ENCODE measurements around the gene CPSF4.

CPSF4 gene

DNA sequence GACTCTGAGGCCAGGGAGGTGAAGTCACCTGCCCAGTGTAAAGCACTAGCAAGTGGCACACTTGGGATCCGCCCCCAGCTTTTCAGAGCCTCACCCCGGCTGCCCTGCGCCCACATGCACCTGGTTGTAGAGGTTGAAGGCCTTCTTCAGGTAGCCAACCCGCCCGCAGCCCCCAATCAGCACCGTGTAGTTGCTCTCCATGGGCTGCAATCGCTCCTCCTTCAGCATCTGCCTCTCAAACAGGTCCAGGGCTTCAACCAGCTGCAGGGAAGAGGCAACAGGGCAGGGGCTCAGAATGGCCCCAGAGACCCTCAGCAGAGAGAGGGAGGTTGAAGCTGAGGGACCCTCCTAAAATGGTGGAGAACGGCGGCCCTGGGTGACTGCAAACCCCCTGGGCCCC, 5.6 kb upstream of the CPSF4 start:
- intact Hi-C loops (cut with DNase I): no loop called here
- no peak for DNase-seq

GRCh38 chr7:99437946-99438572, 684 bp upstream of the CPSF4 start:
- no peak for DNase-seq
- intact Hi-C loops (cut with DNase I): no loop called here

DNA sequence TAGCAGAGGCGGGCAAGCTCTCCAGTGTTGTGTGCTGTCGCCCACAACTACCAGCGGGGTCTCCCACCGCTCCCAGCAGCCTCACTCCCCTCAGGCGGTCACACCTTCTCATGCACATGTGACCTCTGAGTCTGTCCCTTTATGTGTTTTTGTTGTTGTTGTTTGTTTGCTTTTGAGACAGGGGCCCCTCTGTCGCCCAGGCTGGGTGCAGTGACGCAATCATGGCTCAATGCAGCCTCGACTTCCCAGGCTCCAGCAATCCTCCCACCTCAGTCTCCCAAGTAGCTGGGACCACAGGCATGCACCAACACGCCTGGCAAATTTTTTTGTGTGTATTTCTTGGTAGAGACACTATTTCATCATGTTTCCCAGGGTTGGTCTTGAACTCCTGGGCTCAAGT, 1.5 kb downstream of the CPSF4 start:
- intact Hi-C loops (cut with DNase I): no loop called here

GRCh38 chr7:99446096-99446495, 7.4 kb downstream of the CPSF4 start:
- intact Hi-C loops (cut with DNase I): no loop called here

More for the DNA sequence above, 1.5 kb downstream of the CPSF4 start:
- no peak for DNase-seq

DNA sequence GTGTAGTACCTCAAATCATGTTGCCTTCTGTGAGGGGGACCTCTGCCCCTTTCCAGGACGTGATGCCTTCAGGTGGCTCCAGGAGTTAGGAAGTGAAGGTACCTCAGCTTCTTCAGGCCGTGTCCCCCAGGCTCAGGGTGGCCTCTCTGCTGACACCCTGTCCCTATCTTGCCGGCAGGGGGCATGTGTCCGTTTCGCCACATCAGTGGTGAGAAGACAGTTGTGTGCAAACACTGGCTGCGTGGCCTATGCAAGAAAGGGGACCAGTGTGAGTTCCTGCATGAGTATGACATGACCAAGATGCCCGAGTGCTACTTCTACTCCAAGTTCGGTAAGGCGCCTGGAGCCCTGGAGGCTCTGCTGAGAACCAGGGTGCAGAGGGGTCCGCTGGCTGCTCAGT, 9.2 kb downstream of the CPSF4 start:
- intact Hi-C loops (cut with DNase I): no loop called here
- DNase-seq: no peak

More at GRCh38 chr7:99446096-99446495, 7.4 kb downstream of the CPSF4 start:
- no peak for DNase-seq

GRCh38 chr7:99448855-99449254, 10.1 kb downstream of the CPSF4 start:
- intact Hi-C loops (cut with DNase I): no loop called here
- no peak for DNase-seq

GRCh38 chr7:99449326-99449725, 10.6 kb downstream of the CPSF4 start:
- DNase-seq: no peak
- intact Hi-C loops (cut with DNase I): no loop called here

DNA sequence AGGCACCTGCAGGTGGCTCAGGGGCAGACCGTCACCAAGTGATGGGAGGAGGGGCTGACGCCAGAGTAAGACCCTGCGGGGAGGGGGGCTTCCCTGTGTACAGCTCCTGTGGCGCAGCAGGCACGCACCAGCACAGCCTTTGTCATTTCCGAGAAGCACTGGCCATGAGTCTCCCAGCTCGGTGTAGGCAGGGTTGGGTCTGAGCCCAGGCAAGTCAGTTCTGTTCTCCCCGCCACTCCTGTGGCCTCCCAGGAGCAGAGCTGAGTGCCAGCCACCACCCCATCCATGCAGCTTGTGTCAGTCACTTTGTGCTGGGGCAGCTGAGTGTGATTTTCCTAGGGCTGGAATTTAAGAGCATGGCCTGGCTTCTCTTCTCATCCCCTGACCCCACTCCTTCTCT, 13.2 kb downstream of the CPSF4 start:
- intact Hi-C loops (cut with DNase I): no loop called here
- DNase-seq: peak in 17 of 42 donors; percentile 21 to 68 (median 43)

DNA sequence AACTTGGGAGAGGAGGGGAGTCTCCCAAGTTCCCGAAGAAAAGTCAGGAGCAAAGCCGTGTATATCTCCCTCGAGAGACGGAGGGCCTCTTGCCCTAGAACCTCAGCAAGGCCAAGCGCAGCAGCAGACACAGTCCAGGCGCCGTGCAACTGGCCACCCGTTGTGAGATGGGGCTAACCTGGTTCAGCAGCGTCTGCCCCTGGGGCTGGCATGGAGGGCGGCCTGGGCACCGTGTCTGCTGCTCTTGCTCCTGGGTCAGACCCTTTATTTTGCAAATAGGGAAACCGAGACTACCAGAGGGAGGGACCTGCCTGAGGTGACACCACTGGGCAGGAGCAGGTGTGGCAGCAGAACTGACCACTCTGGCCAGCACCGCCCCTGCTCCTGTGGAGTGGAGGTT, 13.8 kb downstream of the CPSF4 start:
- no peak for DNase-seq

DNA sequence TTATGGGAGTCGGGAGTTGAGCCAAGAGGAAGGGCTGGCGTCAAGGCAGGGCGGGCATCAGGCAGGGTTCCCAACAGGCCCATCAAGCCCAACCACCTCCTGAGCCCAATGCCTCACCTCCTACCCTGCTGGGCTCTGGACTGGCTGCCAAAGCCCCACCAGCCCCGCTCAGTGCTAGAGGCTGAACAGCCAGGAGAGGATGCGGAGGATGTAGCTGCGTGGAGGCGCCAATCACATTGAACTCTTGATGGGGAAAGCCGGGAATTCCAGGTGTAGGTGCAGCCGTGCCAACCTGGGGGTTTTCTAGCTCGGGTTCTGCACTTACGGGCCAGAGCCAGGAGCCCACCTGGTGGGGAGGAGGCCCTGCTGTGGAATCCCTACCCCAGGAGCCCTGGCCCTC, 14.4 kb downstream of the CPSF4 start:
- DNase-seq: peak in 37 of 42 donors; percentile 19 to 75 (median 50)
- intact Hi-C loops (cut with DNase I): no loop called here

More for the DNA sequence above, 13.8 kb downstream of the CPSF4 start:
- intact Hi-C loops (cut with DNase I): no loop called here

DNA sequence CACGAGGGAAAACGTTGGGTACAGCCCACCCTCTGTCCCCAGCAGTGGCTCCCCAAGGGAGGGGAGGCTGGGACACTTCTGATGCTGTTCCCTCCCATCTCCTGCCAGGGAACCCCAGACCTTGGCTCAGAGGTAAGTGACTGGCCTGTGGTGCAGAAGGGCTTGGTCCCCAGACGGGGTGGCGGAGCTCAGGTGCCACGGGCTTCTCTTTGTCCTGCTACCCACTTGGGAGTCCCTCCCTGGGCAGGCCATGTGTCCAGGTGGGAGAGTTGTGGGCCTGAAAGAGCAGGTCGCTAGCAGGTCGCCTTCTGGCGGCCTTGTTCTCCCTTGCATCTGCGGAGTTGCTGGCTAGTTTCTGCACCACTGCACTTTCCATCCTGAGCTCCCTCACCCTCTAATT, 17.1 kb downstream of the CPSF4 start:
- no peak for DNase-seq
- intact Hi-C loops (cut with DNase I): no loop called here

GRCh38 chr7:99456288-99456687, 17.5 kb downstream of the CPSF4 start:
- DNase-seq: peak in 4 of 42 donors; percentile 34 to 49 (median 40)
- intact Hi-C loops (cut with DNase I): no loop called here

DNA sequence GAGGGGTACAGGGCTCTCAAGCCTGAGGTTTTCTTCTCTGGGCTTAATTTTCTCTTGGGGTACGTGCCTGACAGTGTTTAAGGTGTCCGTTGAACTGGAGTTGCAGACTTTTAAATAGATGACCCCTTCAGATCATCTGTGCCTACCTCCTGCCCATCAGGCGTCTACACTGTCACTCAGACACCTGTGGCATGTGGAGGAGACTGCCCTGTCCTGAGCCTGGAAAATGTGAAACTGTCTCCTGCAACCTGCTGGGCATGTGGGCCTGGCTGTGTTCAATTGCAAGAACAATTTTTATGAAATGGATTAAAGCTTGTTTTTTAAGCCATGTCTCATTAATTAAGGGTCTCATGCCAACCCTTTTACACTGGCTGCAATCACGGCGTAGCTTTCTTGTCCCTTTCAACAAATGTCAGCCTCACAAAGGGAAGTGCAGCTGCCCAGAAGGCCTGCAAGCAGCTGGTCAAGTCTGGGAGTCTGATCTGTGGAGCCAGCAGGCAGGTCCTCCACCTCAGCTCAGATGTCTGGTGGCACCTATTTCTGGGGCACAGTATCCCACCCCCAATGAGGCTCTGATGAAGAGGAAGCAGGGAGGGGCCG, 18.4 kb downstream of the CPSF4 start:
- no peak for DNase-seq
- intact Hi-C loops (cut with DNase I): no loop called here

GRCh38 chr7:99457650-99458493, 19.1 kb downstream of the CPSF4 start:
- DNase-seq: no peak

DNA sequence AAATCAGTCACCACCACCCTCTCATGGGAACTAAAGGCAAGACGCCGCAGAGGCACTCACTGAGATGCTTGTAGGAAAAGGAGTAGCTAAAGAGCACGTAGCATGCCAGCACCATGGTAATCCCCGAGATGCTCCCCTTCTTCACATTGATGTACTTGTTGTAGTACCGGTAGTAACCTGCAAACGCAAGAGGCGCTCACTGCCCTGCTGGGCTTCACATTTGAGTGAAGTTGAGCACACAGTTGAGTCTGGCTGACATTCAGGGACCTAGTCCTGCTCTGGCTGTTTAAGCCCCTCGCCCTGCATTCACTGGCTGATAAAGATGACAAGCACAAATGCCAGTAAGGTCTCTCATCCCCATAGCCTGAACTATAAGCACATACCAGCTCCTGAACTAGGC, 20.3 kb downstream of the CPSF4 start:
- intact Hi-C loops (cut with DNase I): no loop called here
- DNase-seq: no peak

More at GRCh38 chr7:99457650-99458493, 19.1 kb downstream of the CPSF4 start:
- intact Hi-C loops (cut with DNase I): no loop called here

DNA sequence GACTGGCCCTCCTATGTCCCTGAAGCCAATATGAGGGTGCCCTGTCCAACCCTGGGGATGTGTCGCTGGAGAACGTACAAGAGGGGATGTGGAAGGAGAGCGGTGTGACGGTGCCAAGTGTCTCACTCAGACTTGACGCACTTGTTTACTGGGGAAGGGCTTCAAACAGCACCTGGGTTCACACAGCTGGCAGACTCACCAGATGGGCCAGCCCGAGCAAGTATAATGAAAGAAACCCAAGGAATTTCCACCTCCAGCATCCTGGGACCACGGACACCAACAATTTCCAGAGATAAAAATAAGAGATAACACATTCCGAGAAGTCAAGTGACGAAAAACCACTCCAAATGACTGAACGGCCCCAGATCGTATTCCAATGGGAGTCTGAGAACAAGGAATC, 21.9 kb downstream of the CPSF4 start:
- intact Hi-C loops (cut with DNase I): no loop called here
- DNase-seq: no peak

DNA sequence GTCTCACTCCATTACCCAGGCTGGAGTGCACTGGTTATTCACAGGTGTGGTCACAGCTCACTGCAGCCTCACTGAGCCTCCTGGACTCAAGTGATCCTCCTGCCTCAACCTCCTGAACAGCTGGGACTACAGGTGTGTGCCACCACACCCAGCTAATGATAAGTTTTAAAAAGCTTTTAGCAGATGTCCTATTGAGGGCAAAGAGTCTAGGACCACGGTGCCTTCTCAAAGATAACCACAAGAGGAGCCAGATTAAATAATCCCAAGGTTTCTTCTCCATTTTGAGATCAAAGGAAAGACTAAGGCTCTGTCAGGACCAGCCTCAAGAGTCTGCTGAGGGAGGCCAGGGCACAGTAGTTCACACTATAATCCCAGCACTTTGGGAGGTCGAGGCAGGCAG, 22.5 kb downstream of the CPSF4 start:
- no peak for DNase-seq
- intact Hi-C loops (cut with DNase I): no loop called here

- intact Hi-C loops (cut with DNase I): no loop called here
- no peak for DNase-seq
These were observed 26.7 kb downstream of the CPSF4 start for GRCh38 chr7:99465421-99465768.

- intact Hi-C loops (cut with DNase I): no loop called here
- no peak for DNase-seq
These were observed 29.7 kb downstream of the CPSF4 start for GRCh38 chr7:99468336-99468918.

Data from head of caudate nucleus (tissue), 42 donors.